HepG2 (cell line): Measurements from ENCODE around the gene OSER1. TPM values are rescaled to one million over a fixed set of nuclear protein-coding genes. Genes with fewer than 3 reads are reported as not detected.

Source experiments
- ATF7-NPFF ChIP-seq: sonication (generic); formaldehyde crosslinking; IDR thresholded peaks from 2 replicates; pipeline ENCODE4 v1.8.1; 2023; ENCODE audit warnings: mild to moderate bottlenecking, low read depth, missing genetic modification reagents, moderate library complexity
- CAMTA2 ChIP-seq: sonication (generic); formaldehyde crosslinking; IDR thresholded peaks from 2 replicates; pipeline ENCODE4 v1.4.0; 2020; ENCODE audit warnings: mild to moderate bottlenecking, missing genetic modification reagents, borderline replicate concordance
- ERF ChIP-seq: IDR thresholded peaks from 2 replicates; pipeline ENCODE4 v1.6.1; 2018; ENCODE audit warnings: missing biosample characterization, missing genetic modification reagents
- FIP1L1 ChIP-seq: fragments of 200-400 bp; formaldehyde crosslinking; IDR thresholded peaks from 2 replicates; pipeline ENCODE4 v1.6.1; 2018; ENCODE audit warnings: low read depth, mild to moderate bottlenecking, low read length, moderate library complexity, borderline replicate concordance; ENCODE audit not compliant: insufficient read depth
- IKZF1 ChIP-seq: fragments of 450-650 bp; IDR thresholded peaks from 2 replicates; pipeline ENCODE4 v1.7.1; 2016
- MAFK ChIP-seq, 2 experiments: IDR thresholded peaks in 1 of 2; conservative IDR thresholded peaks in 1 of 2; 2 replicates each; pipeline ENCODE4 v1.6.1; 2011; ENCODE audit warnings: improper control_type of control experiment in 2 of 2, low read length in 2 of 2
- NCOR1 ChIP-seq: fragments of 200-600 bp; sonication (generic); IDR thresholded peaks from 2 replicates; pipeline ENCODE4 v1.7.0; 2017; ENCODE audit warnings: antibody characterized with exemption, low read length, borderline replicate concordance
- NFE2L2 ChIP-seq: fragments of 150-350 bp; IDR thresholded peaks from 2 replicates; pipeline ENCODE4 v1.6.1; 2014; ENCODE audit warnings: low read length
- RXRA ChIP-seq: sonication (generic); formaldehyde crosslinking; IDR thresholded peaks from 2 replicates; pipeline ENCODE4 v1.5.1; 2020; ENCODE audit warnings: missing genetic modification reagents
- SMARCC2 ChIP-seq: fragments of 450-650 bp; IDR thresholded peaks from 2 replicates; pipeline ENCODE4 v1.6.1; 2017; ENCODE audit warnings: antibody characterized with exemption, mild to moderate bottlenecking
- ZFP36L2 ChIP-seq: sonication (generic); formaldehyde crosslinking; IDR thresholded peaks from 2 replicates; pipeline ENCODE4 v1.4.0; 2020; ENCODE audit warnings: missing genetic modification reagents
- ZKSCAN5 ChIP-seq: sonication (generic); formaldehyde crosslinking; IDR thresholded peaks from 2 replicates; pipeline ENCODE4 v1.5.1; 2020; ENCODE audit warnings: mild to moderate bottlenecking, missing genetic modification reagents
- ZNF318 ChIP-seq: sonication (generic); formaldehyde crosslinking; IDR thresholded peaks from 2 replicates; pipeline ENCODE4 v1.4.0; 2020; ENCODE audit warnings: mild to moderate bottlenecking, missing genetic modification reagents
- ZNF652 ChIP-seq: IDR thresholded peaks from 2 replicates; pipeline ENCODE4 v1.6.1; 2016; ENCODE audit warnings: low read depth, borderline replicate concordance
- polyA plus RNA-seq, 8 experiments: library from polyadenylated mRNA; depleted of rRNA in 3 of 8; stranded (reverse) in 7 of 8; unstranded in 1 of 8; fragments of >200 nt; fragmentation: Illumina TruSeq in 4 of 8; extraction: Trizol in 4 of 8; gene quantifications; 2 replicates each; pipeline versions ENCODE4 v1.2.1 to v1.2.3, GENCODE V29; 2011 to 2016; ENCODE audit warnings: low read depth in 4 of 8, missing spikeins in 1 of 8, mixed read lengths in 1 of 8; ENCODE audit not compliant: insufficient read depth in 1 of 8
- total RNA-seq, 5 experiments: library from RNA; depleted of rRNA; stranded (reverse); fragments of >200 nt; fragmentation: Illumina TruSeq; extraction: Trizol; gene quantifications; 2 replicates each; pipeline ENCODE4 v1.2.3, GENCODE V29; 2016; ENCODE audit warnings: low read depth in 1 of 5
- TF ChIP-seq, protein P1 (sequence below): sonication (generic); formaldehyde crosslinking; IDR thresholded peaks from 2 replicates; pipeline ENCODE4 v1.9.0; 2021; ENCODE audit warnings: missing genetic modification reagents, borderline replicate concordance
- TF ChIP-seq, protein P2 (sequence below): sonication (generic); formaldehyde crosslinking; IDR thresholded peaks from 2 replicates; pipeline ENCODE4 v1.4.0; 2020; ENCODE audit warnings: missing genetic modification reagents
- TF ChIP-seq, protein P3 (sequence below): sonication (generic); formaldehyde crosslinking; IDR thresholded peaks from 2 replicates; pipeline ENCODE4 v1.5.1; 2020; ENCODE audit warnings: missing genetic modification reagents, mild to moderate bottlenecking, borderline replicate concordance

The OSER1 gene
- total and polyA plus RNA-seq, 2 of the 13 experiments (the other 11 are each of a cell fraction or from before 2014, with no cell fraction given) = 71.2 to 71.5 TPM

GRCh38 chr20:44247586-44248409 lies 37.2 kb upstream of the OSER1 start (continued):
- TF ChIP-seq ZNF318 (CRISPR knock-in tag) (peak; percentile 95; the same call in 1 of the 2 replicates), ZNF652 (CRISPR knock-in tag) (no peak), NFE2L2 (no peak), MAFK (conservative IDR thresholded peaks at IDR 0.05 in 1 of 2, IDR thresholded peaks at IDR 0.05 in 1 of 2; ENCODE audit: low read length in 2 of 2) (no peak), SMARCC2 (no peak), IKZF1 (no peak), FIP1L1 (no peak), RXRA (CRISPR knock-in tag) (peak; percentile 82), ERF (peak; percentile 99), ATF7-NPFF (CRISPR knock-in tag) (peak; percentile 96), NCOR1 (no peak), ZFP36L2 (peak; percentile 96; the same call in 1 of the 2 replicates), CAMTA2 (peak; percentile 99), ZKSCAN5 (CRISPR knock-in tag) (no peak)
- TF ChIP-seq, protein P1, sequence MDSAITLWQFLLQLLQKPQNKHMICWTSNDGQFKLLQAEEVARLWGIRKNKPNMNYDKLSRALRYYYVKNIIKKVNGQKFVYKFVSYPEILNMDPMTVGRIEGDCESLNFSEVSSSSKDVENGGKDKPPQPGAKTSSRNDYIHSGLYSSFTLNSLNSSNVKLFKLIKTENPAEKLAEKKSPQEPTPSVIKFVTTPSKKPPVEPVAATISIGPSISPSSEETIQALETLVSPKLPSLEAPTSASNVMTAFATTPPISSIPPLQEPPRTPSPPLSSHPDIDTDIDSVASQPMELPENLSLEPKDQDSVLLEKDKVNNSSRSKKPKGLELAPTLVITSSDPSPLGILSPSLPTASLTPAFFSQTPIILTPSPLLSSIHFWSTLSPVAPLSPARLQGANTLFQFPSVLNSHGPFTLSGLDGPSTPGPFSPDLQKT (CRISPR knock-in tag) = peak; percentile 86; the same call in 1 of the 2 replicates
- TF ChIP-seq, protein P2, sequence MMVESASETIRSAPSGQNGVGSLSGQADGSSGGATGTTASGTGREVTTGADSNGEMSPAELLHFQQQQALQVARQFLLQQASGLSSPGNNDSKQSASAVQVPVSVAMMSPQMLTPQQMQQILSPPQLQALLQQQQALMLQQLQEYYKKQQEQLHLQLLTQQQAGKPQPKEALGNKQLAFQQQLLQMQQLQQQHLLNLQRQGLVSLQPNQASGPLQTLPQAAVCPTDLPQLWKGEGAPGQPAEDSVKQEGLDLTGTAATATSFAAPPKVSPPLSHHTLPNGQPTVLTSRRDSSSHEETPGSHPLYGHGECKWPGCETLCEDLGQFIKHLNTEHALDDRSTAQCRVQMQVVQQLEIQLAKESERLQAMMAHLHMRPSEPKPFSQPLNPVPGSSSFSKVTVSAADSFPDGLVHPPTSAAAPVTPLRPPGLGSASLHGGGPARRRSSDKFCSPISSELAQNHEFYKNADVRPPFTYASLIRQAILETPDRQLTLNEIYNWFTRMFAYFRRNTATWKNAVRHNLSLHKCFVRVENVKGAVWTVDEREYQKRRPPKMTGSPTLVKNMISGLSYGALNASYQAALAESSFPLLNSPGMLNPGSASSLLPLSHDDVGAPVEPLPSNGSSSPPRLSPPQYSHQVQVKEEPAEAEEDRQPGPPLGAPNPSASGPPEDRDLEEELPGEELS (CRISPR knock-in tag) = peak; percentile 79
- TF ChIP-seq, protein P3, sequence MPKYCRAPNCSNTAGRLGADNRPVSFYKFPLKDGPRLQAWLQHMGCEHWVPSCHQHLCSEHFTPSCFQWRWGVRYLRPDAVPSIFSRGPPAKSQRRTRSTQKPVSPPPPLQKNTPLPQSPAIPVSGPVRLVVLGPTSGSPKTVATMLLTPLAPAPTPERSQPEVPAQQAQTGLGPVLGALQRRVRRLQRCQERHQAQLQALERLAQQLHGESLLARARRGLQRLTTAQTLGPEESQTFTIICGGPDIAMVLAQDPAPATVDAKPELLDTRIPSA (CRISPR knock-in tag) = 0 out of 2 replicates have a peak, but pooled peaks have one; percentile 53
